D721Med (cell line): Measurements from ENCODE around the gene ARMC2.
"Not testable (repeated sequence)": the region's sequence is repeated elsewhere in the genome, so short reads cannot be mapped to it uniquely, and the experiment has no call there.

Source experiments
- DNase-seq: peaks from one replicate; pipeline ENCODE4 v3.0.0; 2011; ENCODE audit warnings: low spot score; ENCODE audit not compliant: insufficient read length
- FAIRE-seq: peaks from 2 replicates; lab custom pipeline; 2011; peaks lifted over from hg19 to GRCh38; lab: Jason Lieb, UNC
- CTCF ChIP-seq: IDR thresholded peaks from 2 replicates; pipeline ENCODE4 v1.5.1; 2012; ENCODE audit warnings: mild to moderate bottlenecking, control low read depth; ENCODE audit not compliant: insufficient read depth; ENCODE audit errors: missing control alignments

ARMC2 gene

GRCh38 chr6:108810057-108810643 lies 38.1 kb upstream of the ARMC2 start:
- DNase-seq (no peak), FAIRE-seq (no peak)
- TF ChIP-seq CTCF, result no peak

- no peak for FAIRE-seq
- no peak for DNase-seq
- no peak for TF ChIP-seq CTCF
Observed at GRCh38 chr6:108811490-108811889, 36.7 kb upstream of the ARMC2 start.

GRCh38 chr6:108813218-108813617 lies 35.0 kb upstream of the ARMC2 start:
- FAIRE-seq, result not testable (repeated sequence)

GRCh38 chr6:108817276-108817675 lies 30.9 kb upstream of the ARMC2 start:
- not testable (repeated sequence) for DNase-seq, FAIRE-seq

More at GRCh38 chr6:108813218-108813617, 35.0 kb upstream of the ARMC2 start:
- not testable (repeated sequence) for DNase-seq

GRCh38 chr6:108820006-108820405 lies 28.2 kb upstream of the ARMC2 start:
- TF ChIP-seq CTCF, result no peak
- DNase-seq (no peak), FAIRE-seq (no peak)

GRCh38 chr6:108822401-108822800 lies 25.8 kb upstream of the ARMC2 start:
- DNase-seq (no peak), FAIRE-seq (no peak)
- TF ChIP-seq CTCF, result no peak

GRCh38 chr6:108825326-108825725 lies 22.9 kb upstream of the ARMC2 start:
- no peak for DNase-seq
- FAIRE-seq, result no peak
- TF ChIP-seq CTCF, result no peak

- FAIRE-seq, result no peak
- no peak for DNase-seq
- TF ChIP-seq CTCF, result no peak
Observed at GRCh38 chr6:108831104-108831503, 17.1 kb upstream of the ARMC2 start.
